ENCODE measurements around the gene TAGLN.

TAGLN gene

GRCh38 chr11:117229931-117230285, 30.7 kb downstream of the TAGLN start:
- H3K27ac ChIP-seq (ENCODE audit: poor library complexity, severe bottlenecking), result no peak overlapping the region

GRCh38 chr11:117230286-117230961, 31.3 kb downstream of the TAGLN start:
- H3K36me3 ChIP-seq (ENCODE audit: low read depth), result peaks cover 48% of the 10 kb centered on the region

More at GRCh38 chr11:117229931-117230285, 30.7 kb downstream of the TAGLN start:
- no peaks in the 10 kb centered on the region for H3K27me3 ChIP-seq (ENCODE audit: insufficient read depth, poor library complexity, severe bottlenecking)
- no peak for TF ChIP-seq CTCF (IDR thresholded peaks at IDR 0.05; ENCODE audit: poor library complexity, severe bottlenecking)
- H3K9me3 ChIP-seq (ENCODE audit: severe bottlenecking), result no peaks in the 10 kb centered on the region
- DNase-seq (ENCODE audit: low spot score) (peak; percentile 27), ATAC-seq (ENCODE audit: low read depth) (no peak)
- no peaks in the 10 kb centered on the region for H3K4me1 ChIP-seq (ENCODE audit: insufficient read depth, poor library complexity, severe bottlenecking)
- H3K36me3 ChIP-seq (ENCODE audit: low read depth), result peaks cover 48% of the 10 kb centered on the region
- no peak overlapping the region for H3K4me3 ChIP-seq (ENCODE audit: severe bottlenecking)

GRCh38 chr11:117230999-117231841, 32.0 kb downstream of the TAGLN start:
- no peaks in the 10 kb centered on the region for H3K27me3 ChIP-seq (ENCODE audit: insufficient read depth, poor library complexity, severe bottlenecking)
- peak; percentile 22 for DNase-seq (ENCODE audit: low spot score)
- peak overlapping the region; percentile 100 for H3K4me3 ChIP-seq (ENCODE audit: severe bottlenecking)
- no peaks in the 10 kb centered on the region for H3K9me3 ChIP-seq (ENCODE audit: severe bottlenecking)
- H3K27ac ChIP-seq (ENCODE audit: poor library complexity, severe bottlenecking), result peak overlapping the region; percentile 57
- TF ChIP-seq CTCF (IDR thresholded peaks at IDR 0.05; ENCODE audit: poor library complexity, severe bottlenecking), result no peak
- peak; percentile 24; the same call in 2 of the 3 replicates for ATAC-seq (ENCODE audit: low read depth)
- H3K4me1 ChIP-seq (ENCODE audit: insufficient read depth, poor library complexity, severe bottlenecking), result no peaks in the 10 kb centered on the region
- H3K36me3 ChIP-seq (ENCODE audit: low read depth), result peaks cover 43% of the 10 kb centered on the region

More at GRCh38 chr11:117230286-117230961, 31.3 kb downstream of the TAGLN start:
- no peaks in the 10 kb centered on the region for H3K4me1 ChIP-seq (ENCODE audit: insufficient read depth, poor library complexity, severe bottlenecking)
- H3K27ac ChIP-seq (ENCODE audit: poor library complexity, severe bottlenecking), result peak overlapping the region; percentile 57
- ATAC-seq (ENCODE audit: low read depth) (no peak), DNase-seq (ENCODE audit: low spot score) (peak; percentile 16)
- TF ChIP-seq CTCF (IDR thresholded peaks at IDR 0.05; ENCODE audit: poor library complexity, severe bottlenecking), result no peak
- no peaks in the 10 kb centered on the region for H3K9me3 ChIP-seq (ENCODE audit: severe bottlenecking)
- H3K4me3 ChIP-seq (ENCODE audit: severe bottlenecking), result peak overlapping the region; percentile 100
- H3K27me3 ChIP-seq (ENCODE audit: insufficient read depth, poor library complexity, severe bottlenecking), result no peaks in the 10 kb centered on the region

- Histone ChIP-seq H3K27ac (ENCODE audit: poor library complexity, severe bottlenecking) (peak within 1 kb of the TSS; percentile 57), H3K9me3 (ENCODE audit: severe bottlenecking) (no peaks in the 10 kb centered on the region), H3K27me3 (ENCODE audit: insufficient read depth, poor library complexity, severe bottlenecking) (no peaks in the 10 kb centered on the region), H3K4me3 (ENCODE audit: severe bottlenecking) (peak within 1 kb of the TSS; percentile 100), H3K4me1 (ENCODE audit: insufficient read depth, poor library complexity, severe bottlenecking) (no peaks in the 10 kb centered on the region), H3K36me3 (ENCODE audit: low read depth) (peaks cover 43% of the 10 kb centered on the region)
- ATAC-seq (ENCODE audit: low read depth) (peak; percentile 59; the same call in 2 of the 3 replicates), DNase-seq (ENCODE audit: low spot score) (peak; percentile 73)
- TF ChIP-seq CTCF (IDR thresholded peaks at IDR 0.05; ENCODE audit: poor library complexity, severe bottlenecking), result no peak
These were observed 32.6 kb downstream of the TAGLN start, which contains the start of gene PCSK7 for GRCh38 chr11:117231842-117232091. Gene PCSK7, minus strand, starts transcription at chr11:117232073. Its CDS starts 2,229 bp downstream, at chr11:117229844.

Measured in RWPE2 (cell line).